Stimulated activated CD8-positive, alpha-beta memory T cell treated with anti-CD3 and anti-CD28 coated beads, Interleukin-4, amount 100 ng/mL, for 48 hours (primary cell): ENCODE results near the gene STRN4.
"Not testable (repeated sequence)": the region's sequence is repeated elsewhere in the genome, so short reads cannot be mapped to it uniquely, and the experiment has no call there.

Experiments used
- DNase-seq: peaks from one replicate; pipeline ENCODE4 v3.0.0-alpha.2; 2020

Gene STRN4

DNA sequence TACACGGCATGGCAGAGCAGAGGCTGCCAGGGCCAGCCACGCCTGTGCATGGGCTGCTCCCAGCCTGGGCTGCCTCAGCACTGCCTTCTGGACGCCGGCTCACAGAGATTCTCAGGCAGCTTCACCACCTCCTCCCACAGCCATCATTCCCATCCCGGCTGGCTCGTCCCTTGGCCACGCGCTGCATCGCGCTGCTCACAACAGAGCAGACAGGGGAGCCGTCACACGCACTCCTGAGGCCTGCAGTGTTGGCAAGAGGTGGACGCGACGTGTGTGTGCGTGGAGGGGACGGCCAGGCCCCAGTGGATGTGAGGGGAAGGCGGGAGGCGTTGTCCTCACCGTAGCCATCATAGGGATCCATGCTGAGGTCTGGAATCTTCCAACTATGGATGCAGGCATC lies 21.8 kb downstream of the STRN4 start:
- DNase-seq: no peak

GRCh38 chr19:46723471-46723870 lies 22.8 kb downstream of the STRN4 start:
- DNase-seq: no peak

GRCh38 chr19:46723023-46723461 lies 23.2 kb downstream of the STRN4 start:
- DNase-seq: no peak

GRCh38 chr19:46722421-46723022 lies 23.7 kb downstream of the STRN4 start:
- no peak for DNase-seq

GRCh38 chr19:46722004-46722380 lies 24.3 kb downstream of the STRN4 start:
- no peak for DNase-seq

GRCh38 chr19:46721269-46722003 lies 24.8 kb downstream of the STRN4 start:
- no peak for DNase-seq

- DNase-seq: no peak
Measured at GRCh38 chr19:46720503-46721239, 25.6 kb downstream of the STRN4 start.

- no peak for DNase-seq
Measured at GRCh38 chr19:46719629-46720502, 26.4 kb downstream of the STRN4 start.

DNA sequence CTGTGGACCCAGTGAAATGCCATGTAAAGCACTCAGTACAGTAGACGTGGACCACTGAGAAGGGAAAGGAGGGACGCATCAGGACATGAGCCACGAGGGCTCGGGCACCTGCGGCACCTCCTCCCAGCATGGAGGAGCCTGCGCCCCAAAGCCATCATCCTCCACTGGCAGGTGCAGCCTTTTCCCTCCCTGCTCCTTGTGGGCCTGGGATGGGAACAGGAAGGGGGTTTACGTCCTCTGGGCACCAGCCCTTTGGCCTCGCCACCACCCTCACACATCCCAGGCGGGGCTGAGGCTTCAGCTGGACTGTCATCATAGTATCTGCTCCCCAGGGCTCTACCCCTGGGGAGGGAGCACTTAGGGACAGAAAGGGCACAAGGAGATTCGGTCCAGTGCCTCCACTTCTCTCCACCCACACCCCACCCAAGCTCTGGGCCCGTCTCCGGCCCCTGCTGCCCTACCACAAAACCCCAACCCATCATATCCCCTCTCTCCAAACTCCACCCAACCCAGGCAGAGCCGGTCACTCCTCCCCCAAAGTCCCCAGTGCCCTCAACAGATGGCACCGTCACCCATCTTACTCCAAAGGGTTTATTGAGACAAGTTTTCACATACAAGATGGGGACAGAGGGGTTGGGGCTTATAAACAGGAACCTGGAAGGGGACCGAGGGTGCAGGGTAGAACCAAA lies 27.2 kb downstream of the STRN4 start:
- no peak for DNase-seq

DNA sequence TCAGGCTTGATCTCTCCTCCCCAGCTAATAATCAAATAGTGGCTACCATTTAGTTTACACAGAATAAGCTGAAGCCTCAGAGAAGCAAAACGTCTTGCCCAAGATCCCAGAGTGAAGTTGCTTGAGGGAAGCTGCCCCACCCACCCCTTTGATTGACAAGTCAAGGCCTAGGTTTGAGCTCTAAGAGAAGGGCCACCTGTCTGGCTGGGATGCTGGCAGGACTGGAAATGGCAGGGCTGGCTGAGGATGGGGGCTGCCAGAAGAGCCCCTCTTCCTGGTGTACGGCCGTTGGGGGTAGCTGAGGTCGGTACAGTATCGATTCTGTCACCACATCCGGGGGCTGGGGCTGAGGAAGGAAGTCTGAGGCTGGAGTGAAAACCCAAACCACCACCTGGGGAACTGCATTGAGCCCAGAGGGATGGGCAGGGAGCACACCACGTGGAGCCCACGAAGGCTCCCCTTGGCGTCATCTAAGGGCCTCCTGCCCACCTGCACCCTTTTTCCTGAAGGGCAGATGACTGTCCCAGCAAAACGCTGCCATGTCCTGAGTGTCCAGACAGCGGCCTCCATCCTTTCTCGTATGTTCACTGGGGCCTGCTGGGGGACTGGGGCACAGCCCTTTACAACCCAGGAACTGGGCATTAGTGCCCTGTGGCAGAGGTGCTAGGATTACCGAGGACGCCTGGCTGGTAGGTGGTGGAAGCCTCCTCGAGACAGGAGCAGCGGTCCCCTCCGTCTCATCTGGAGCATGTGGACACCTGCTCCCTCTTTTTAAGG lies 27.9 kb downstream of the STRN4 start:
- DNase-seq: peak; percentile 71

GRCh38 chr19:46717716-46718143 lies 28.5 kb downstream of the STRN4 start:
- DNase-seq: peak; percentile 41

DNA sequence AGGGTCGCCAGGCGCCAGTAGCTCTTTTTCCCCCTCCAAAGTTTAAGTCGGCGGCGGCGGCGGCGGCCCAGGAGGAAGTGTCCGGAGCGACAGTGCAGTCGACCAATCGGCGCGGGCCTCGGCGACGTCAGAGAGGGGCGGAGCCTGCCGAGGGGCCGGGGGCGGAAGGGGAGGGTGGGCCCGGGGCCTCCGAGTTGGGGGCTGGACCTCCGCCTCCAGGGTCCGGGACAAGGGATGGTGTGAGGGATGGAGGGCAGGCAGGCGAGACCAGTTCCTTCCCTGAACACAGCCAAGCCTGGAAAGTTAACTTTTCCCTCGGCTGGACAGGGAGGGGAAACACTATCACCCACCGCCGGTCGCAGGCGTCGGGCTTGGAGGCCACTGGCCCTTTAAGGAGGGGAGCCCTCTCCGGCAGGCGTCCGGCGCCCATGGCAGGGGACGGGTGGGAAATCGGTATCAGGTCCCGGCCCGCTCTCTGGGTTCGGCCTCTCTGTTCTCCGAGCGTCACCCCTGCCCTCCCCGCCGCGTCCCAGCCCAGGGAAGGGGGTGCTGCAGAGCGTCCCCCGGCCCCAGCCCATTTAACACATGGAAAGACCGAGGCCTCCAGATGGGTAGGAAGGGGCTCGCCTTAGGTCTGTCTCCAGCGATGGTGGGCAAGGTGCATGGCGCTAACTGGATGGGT lies 29.1 kb downstream of the STRN4 start, which contains the start of gene PRKD2:
Gene PRKD2, minus strand, starts transcription at position 81 of the 682 bp plus-strand sequence. CDS start 744 bp downstream, outside the sequence.
- peak; percentile 97 for DNase-seq

DNA sequence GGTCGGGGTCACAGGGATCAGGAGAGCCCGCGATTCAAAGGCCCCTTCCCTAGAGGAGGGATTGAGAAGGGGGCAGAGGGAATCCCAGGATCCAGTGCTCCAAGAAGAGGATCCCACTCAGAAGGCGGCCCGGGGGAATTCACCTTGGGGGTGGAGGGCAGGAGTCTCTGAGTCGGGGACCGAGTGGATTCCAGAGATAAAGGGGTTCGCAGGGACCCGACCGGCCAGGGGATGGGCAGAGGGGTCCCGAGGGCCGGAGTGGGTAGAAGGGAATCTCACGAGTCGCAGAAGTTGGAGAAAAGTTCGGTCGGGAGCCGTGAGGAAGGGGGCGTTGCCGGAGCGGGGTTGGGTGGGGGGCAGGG lies 29.6 kb downstream of the STRN4 start:
- DNase-seq: no peak

- peak; percentile 51 for DNase-seq
Measured at GRCh38 chr19:46715975-46716671, 30.1 kb downstream of the STRN4 start.

DNA sequence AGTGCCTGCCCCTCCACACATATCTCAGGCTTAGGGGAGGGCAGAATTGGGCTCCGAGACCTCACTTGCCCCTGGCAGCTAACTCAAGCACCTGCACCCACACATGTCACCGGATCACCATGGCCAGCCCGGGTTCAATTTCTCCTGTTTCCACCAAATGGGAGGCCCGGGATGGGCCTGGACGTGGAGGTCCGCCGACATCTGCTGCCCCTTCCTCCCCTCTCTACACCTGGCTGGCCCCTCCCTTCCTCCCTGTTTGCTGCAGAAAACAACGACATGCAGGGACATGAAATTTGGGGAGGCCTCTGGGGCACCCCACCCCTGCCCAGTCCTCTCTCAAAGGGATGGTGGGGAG lies 30.7 kb downstream of the STRN4 start:
- DNase-seq: peak; percentile 36

GRCh38 chr19:46714444-46715106 lies 31.7 kb downstream of the STRN4 start:
- DNase-seq: peak; percentile 68

DNA sequence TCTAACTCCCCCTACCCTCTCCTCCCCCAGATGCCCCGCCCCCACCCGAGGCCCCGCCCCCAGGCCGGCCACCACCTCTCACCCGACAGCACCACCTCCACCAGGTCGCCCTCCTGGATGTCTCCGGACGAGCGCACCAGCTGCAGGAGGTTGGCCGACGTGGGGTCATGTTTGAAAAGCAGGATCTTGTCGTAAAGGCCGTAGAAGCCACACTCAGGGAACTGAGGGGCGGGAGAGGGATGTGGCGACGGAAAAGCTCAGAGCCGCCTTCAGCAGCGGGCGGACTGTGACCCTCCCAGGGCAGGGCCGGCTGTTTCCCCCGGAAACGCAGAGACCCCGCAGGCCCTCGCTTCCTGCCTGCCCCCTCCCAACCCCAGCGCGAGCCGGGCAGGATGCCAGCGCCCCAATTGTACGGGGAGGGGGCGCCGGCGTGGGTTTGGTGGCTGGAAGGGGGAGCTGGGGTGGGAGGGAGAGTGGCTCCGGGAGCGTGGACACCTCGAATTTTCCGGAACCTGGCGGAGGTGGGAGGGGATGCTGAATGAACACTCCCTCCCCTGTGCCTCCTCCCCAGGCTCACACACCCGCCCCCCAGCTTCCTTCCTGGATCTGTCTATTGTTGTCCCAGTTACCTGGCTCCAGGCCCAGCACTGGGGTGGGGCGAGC lies 32.3 kb downstream of the STRN4 start:
- DNase-seq: peak; percentile 75

GRCh38 chr19:46712768-46713338 lies 33.4 kb downstream of the STRN4 start:
- not testable (repeated sequence) for DNase-seq

- DNase-seq: no peak
Measured at GRCh38 chr19:46710687-46711086, 35.6 kb downstream of the STRN4 start.
